ENCODE measurements around the gene LGALS7.

LGALS7 gene

DNA sequence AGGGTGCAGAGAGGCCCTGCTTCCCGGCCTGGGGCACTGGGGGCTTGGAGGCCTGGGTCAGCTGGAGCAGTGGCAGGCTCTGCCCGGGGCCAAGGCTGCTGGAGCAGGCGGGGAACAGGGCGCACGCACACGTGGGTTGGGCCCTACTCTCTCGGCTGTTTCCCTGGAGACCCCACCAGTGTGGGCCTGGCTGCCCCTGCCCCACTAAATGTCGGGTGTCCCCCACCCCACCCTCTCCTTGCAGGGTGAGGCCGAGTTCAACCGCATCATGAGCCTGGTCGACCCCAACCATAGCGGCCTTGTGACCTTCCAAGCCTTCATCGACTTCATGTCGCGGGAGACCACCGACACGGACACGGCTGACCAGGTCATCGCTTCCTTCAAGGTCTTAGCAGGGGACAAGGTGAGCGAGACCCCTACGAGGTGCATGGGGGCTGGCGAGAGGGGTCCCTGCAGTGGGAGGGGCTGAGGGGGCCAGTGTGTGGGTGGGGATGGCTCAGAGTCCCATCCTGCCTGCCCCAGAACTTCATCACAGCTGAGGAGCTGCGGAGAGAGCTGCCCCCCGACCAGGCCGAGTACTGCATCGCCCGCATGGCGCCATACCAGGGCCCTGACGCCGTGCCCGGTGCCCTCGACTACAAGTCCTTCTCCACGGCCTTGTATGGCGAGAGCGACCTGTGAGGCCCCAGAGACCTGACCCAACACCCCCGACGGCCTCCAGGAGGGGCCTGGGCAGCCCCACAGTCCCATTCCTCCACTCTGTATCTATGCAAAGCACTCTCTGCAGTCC, 44.4 kb downstream of the LGALS7 start:
- in situ Hi-C loops (cut with MboI; ENCODE audit: low sequenced_read_pairs) = no loop called here

DNA sequence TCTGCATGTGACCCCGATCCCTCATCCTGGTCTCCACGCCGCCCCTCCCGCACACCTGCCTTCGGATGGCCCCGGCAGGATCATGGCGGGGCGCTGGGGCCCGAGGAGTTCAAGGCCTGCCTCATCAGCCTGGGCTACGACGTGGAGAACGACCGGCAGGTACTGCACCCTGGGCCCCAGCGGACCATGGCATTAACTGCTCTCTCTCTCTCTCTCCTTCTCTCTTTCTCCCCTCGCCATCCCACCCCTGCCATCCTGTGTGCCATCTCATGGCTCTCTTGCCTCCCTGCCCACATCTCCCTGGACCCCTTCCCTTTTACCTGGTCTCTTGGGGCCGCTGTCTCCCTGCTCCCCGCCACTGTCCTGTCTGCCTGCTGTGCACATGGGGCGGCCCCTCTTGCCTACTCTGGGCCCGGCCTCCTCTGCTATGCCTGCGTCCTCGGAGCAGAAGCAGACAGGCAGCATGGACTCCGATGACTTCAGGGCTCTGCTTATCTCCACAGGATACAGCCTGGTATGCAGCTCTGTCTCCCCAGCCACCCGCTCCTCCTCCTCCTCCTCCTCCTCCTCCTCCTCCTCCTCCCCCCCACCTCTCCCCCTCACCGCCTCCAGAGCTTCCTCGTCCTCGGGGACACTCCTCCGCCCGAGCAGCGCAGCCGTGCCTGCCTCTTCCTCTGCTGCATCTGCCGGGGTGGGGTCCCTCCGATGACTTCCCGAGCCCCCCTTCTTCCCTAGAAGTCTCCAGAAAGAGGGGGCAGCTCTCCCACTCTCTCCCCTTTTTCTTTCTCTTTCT, 45.3 kb downstream of the LGALS7 start:
- in situ Hi-C loops (cut with MboI; ENCODE audit: low sequenced_read_pairs) = no loop called here

DNA sequence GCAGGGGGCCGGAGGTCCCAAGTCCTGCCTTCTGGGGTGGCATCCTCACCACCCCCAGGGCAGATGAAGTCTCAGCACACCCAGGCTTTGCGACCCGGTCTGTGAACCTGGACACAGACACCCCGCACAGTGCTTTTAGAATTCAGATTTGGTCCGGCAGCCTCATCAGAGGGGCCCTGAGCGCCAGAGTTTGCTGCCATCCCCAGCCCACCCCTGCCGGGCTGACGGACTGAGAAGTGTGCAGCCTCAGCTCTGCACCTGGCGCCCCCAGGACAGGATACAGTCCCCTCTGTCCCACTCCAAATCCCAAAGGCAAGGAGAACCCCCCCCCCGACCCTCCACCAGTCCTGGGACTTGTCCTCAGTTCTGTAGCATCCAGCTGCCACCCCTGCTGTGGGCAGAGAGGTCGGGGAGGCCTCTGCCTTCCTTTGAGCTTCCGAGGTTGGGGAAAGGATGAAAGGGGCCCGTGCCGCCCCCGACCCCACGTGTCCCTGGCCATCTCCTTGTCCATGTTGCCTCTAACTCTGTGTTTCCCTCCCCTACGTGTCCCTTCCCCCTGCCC, 45.9 kb downstream of the LGALS7 start:
- in situ Hi-C loops (cut with MboI; ENCODE audit: low sequenced_read_pairs) = no loop called here

DNA sequence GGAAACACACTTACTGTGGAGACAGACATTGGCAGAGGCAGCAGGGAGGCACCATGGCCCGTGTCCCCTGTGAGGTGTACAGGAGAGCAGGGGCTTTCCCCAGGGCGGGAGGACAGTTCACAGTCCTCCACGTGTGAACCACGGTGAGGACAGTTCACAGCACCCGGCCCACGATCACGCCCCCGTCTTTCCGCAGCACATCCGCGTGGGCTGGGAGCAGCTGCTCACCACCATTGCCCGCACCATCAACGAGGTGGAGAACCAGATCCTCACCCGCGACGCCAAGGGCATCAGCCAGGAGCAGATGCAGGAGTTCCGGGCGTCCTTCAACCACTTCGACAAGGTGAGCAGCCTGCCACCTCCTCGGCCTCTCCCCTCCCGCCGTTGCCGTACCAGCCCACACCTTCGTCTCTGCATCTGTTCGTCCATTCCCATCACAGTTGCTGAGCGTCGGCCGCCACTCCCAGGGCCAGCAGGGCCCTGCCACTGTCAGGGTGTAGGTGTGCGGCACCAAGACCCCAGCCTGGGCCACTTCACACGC, 46.5 kb downstream of the LGALS7 start:
- in situ Hi-C loops (cut with MboI; ENCODE audit: low sequenced_read_pairs) = no loop called here

DNA sequence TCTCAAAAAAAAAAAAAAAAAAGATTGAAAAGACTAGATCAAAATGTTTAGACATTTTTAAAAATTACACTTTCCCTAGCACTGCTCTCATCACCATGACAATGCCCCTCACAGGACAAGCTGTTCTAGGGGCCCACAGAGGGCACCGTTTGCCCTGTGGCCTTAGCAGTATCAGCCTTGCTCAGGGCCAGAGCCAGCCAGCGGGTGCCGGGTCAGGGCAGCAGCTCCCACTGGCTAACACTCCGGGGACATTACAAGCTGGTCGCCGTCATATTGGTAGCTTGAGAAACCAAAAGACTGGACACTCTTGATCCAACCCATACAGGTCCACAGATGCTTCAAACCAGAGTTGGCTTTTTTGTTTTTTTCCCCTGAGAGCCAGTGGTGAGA, 47.0 kb downstream of the LGALS7 start:
- in situ Hi-C loops (cut with MboI; ENCODE audit: low sequenced_read_pairs) = no loop called here

DNA sequence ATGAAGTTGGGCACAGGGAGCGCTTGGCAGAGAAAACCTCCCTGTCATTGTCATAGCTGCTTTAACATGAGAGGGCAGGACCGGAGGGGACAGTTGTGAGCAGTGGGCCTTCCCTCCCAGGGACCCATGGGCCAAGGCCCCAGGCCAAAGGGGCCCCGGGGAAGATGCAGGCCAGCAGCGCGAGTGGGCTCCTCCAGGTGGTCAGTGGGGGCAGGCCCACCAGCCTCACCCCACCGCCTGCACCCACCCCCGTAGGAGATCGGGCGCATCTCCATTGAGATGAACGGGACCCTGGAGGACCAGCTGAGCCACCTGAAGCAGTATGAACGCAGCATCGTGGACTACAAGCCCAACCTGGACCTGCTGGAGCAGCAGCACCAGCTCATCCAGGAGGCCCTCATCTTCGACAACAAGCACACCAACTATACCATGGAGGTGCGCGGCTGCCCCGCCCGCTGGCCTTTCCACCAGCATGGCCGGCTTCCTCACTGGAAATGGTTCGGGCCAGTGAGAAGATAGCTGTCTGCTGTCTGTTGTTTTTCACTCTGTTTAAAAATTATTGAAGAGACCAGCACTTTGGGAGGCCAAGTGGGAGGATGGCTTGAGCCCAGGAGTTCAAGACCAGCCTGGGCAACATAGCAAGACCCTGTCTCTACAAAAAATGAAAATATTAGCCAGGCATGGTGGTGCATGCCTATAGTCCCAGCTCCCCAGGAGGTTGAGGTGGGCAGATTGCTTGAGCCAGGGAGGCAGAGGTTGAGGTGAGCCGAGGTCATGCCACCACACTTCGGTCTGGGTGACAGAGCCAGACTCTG, 47.6 kb downstream of the LGALS7 start:
- in situ Hi-C loops (cut with MboI; ENCODE audit: low sequenced_read_pairs) = no loop called here

DNA sequence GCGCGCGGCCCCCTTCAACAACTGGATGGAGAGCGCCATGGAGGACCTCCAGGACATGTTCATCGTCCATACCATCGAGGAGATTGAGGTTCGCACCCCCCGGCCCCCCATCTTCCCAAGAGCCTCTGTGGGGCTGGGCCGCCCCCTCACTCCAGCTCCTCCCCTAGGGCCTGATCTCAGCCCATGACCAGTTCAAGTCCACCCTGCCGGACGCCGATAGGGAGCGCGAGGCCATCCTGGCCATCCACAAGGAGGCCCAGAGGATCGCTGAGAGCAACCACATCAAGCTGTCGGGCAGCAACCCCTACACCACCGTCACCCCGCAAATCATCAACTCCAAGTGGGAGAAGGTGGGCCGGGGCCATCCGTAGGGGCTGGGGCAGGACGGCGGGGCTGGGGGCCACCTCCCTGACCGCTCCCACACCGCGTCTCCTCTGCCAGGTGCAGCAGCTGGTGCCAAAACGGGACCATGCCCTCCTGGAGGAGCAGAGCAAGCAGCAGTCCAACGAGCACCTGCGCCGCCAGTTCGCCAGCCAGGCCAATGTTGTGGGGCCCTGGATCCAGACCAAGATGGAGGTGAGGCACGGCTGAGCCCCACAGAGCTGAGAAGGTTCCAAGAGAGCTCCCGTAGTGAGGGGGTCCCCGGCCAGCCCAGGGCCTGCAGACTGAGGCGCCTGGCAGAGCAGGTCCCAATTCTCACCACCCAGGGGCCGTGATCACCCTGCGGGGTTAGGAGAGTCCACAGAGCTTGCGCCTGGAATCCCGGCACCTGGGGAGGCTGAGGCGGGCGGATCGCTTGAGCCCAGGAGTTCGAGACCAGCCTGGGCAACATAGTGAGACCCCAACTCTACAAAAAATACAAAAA, 49.1 kb downstream of the LGALS7 start:
- in situ Hi-C loops (cut with MboI; ENCODE audit: low sequenced_read_pairs) = no loop called here

DNA sequence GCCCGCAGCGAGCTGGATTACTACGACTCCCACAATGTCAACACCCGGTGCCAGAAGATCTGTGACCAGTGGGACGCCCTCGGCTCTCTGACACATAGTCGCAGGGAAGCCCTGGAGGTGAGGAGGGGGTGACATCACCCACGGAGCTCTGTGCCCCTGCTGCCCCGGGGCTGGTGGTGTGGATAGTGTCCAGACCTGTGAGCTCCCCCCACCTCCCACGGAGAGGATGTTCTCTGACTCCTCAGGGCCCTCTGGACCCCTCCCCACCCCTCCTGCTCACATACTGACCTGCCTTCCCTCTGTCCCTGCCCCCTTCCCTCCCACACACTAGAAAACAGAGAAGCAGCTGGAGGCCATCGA, 49.7 kb downstream of the LGALS7 start:
- in situ Hi-C loops (cut with MboI; ENCODE audit: low sequenced_read_pairs) = no loop called here

DNA sequence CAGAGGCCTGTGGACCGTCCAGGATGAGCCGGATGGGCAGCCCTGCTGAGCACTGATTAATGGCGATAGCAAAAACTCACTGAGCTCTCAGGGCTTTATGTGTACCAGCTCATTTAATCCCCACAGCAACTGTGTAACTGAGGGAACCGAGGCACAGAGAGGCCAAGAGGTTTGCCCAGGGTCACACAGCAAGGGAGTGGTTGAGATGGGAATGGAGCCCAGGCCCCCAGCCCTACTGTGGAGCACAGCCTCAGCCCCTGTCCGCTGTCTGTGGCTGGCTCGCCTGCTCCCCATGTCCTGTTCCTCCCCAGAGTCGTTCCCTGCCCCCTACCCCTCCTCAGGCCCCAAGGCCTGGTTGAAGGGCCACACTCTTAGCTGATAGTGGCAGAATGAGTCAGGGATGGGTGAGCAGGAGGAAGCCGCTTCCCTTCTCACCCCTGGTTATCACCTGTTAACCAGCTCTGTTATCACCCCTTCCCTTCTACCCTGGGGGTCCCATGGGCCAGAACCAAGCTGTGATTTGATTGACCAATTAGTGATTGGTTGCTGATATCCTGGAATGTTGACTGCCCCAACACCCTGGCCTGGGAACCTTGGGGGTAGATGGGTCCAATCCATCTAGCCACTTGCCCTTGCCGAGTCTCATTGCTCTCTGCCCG, 50.2 kb downstream of the LGALS7 start:
- in situ Hi-C loops (cut with MboI; ENCODE audit: low sequenced_read_pairs) = no loop called here

DNA sequence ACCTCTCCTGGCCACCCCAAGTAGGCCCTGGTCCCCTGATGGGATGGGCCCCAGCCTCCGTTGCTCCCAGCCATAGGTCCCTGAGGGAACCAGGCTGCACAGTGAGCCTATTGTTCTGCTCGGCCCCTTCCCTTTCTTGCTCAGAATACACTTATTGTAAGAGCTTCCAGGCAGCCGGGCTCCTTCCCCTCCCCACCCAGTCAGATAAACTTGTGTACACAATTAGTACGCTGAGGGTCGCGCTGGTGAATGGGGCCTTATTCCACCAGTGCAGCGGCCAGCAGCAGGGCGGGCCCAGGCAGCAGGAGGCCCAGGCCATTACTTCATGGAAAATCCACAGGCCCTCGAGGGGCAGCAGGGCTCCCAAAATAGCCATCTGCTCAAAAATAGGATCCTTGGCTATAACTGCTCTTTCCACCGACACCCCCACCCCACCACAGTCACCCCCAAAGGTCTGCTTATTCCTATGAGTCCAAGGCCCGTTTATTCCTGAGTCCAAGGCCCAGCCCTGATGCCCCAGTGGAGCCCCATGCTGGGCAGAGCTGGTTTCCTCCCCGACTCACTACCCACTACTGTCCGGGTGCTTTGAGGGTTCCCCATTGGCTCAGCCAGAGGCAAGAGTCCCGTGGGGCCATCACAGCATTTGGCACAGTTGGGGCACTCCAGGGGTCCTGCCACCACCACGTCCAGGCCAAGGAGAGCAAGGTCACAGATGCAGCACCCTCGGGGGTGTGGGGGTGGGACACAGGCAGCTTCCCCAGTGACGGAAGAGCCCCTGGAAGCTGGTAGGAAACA, 51.1 kb downstream of the LGALS7 start:
- in situ Hi-C loops (cut with MboI; ENCODE audit: low sequenced_read_pairs) = no loop called here

DNA sequence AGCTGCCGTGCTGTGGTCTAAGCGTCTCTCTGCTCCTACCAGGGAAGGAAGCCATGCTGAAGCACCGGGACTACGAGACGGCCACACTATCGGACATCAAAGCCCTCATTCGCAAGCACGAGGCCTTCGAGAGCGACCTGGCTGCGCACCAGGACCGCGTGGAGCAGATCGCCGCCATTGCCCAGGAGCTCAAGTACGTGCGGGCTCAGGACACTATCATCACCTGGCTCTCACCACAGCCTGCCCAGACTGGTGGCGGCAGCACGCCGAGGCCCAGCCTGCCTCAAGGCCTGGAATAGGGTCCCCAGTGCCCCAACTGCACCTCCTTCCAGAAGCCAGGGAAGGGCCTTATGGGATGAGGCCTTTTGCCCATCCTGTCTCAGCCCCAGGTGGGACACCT, 51.8 kb downstream of the LGALS7 start:
- in situ Hi-C loops (cut with MboI; ENCODE audit: low sequenced_read_pairs) = no loop called here
